Astrocyte (in vitro differentiated cells and primary cell): Measurements from ENCODE around the gene ERG. TPM values are rescaled to one million over a fixed set of nuclear protein-coding genes. Genes with fewer than 3 reads are reported as not detected.

Source experiments
- DNase-seq: peaks from one replicate; pipeline ENCODE4 v3.0.0-alpha.2; 2010; ENCODE audit warnings: low read depth
- FAIRE-seq: peaks from 2 replicates; lab custom pipeline; 2011; peaks lifted over from hg19 to GRCh38; lab: Jason Lieb, UNC
- H2AFZ ChIP-seq: 2 replicates; pipeline ENCODE4 v1.6.0; 2012; ENCODE audit warnings: low read depth, low read length, inconsistent platforms
- H3K27ac ChIP-seq: 2 replicates; pipeline ENCODE4 v1.5.1; 2011; ENCODE audit warnings: low read depth, low read length, inconsistent platforms
- H3K27me3 ChIP-seq: 2 replicates; pipeline ENCODE4 v1.6.0; 2011; ENCODE audit warnings: low read length, inconsistent platforms; ENCODE audit not compliant: insufficient read depth
- H3K36me3 ChIP-seq: 2 replicates; pipeline ENCODE4 v1.5.1; 2011; ENCODE audit warnings: low read length, inconsistent platforms; ENCODE audit not compliant: insufficient read depth
- H3K4me1 ChIP-seq: 2 replicates; pipeline ENCODE4 v1.5.1; 2011; ENCODE audit warnings: low read length, inconsistent platforms; ENCODE audit not compliant: insufficient read depth
- H3K4me2 ChIP-seq: 2 replicates; pipeline ENCODE4 v1.6.0; 2012; ENCODE audit warnings: low read length, inconsistent platforms
- H3K4me3 ChIP-seq: 2 replicates; pipeline ENCODE4 v1.5.1; 2011; ENCODE audit warnings: low read depth, mild to moderate bottlenecking, low read length, inconsistent platforms; ENCODE audit not compliant: insufficient read depth
- H3K79me2 ChIP-seq: 2 replicates; pipeline ENCODE4 v1.6.0; 2012; ENCODE audit warnings: mild to moderate bottlenecking, low read length, inconsistent platforms; ENCODE audit not compliant: insufficient read depth
- H3K9ac ChIP-seq: 2 replicates; pipeline ENCODE4 v1.6.0; 2012; ENCODE audit warnings: mild to moderate bottlenecking, low read length, inconsistent platforms
- H3K9me3 ChIP-seq: 2 replicates; pipeline ENCODE4 v1.5.1; 2012; ENCODE audit warnings: low read depth, mild to moderate bottlenecking, low read length, inconsistent platforms; ENCODE audit not compliant: insufficient read depth
- H4K20me1 ChIP-seq: 2 replicates; pipeline ENCODE4 v1.6.0; 2012; ENCODE audit warnings: low read length, inconsistent platforms; ENCODE audit not compliant: insufficient read depth
- H3K27ac Mint-ChIP-seq: one replicate; pipeline ENCODE4 v1.8.0; 2021; ENCODE audit warnings: mild to moderate bottlenecking, mixed read lengths; ENCODE audit not compliant: unreplicated experiment
- H3K27me3 Mint-ChIP-seq: one replicate; pipeline ENCODE4 v1.8.0; 2021; ENCODE audit warnings: low read depth, mixed read lengths; ENCODE audit not compliant: unreplicated experiment
- H3K36me3 Mint-ChIP-seq: one replicate; pipeline ENCODE4 v1.8.0; 2021; ENCODE audit warnings: low read depth, mixed read lengths; ENCODE audit not compliant: unreplicated experiment
- H3K4me1 Mint-ChIP-seq: one replicate; pipeline ENCODE4 v1.8.0; 2021; ENCODE audit warnings: low read depth, mixed read lengths; ENCODE audit not compliant: unreplicated experiment
- H3K4me3 Mint-ChIP-seq: one replicate; pipeline ENCODE4 v1.8.0; 2021; ENCODE audit warnings: mild to moderate bottlenecking, moderate library complexity, mixed read lengths; ENCODE audit not compliant: unreplicated experiment
- H3K9me3 Mint-ChIP-seq: one replicate; pipeline ENCODE4 v1.8.0; 2021; ENCODE audit warnings: mild to moderate bottlenecking, mixed read lengths; ENCODE audit not compliant: unreplicated experiment
- EZH2 ChIP-seq: IDR thresholded peaks from 2 replicates; pipeline ENCODE4 v1.6.1; 2012; ENCODE audit warnings: mild to moderate bottlenecking, low read length, inconsistent platforms; ENCODE audit not compliant: insufficient read depth
- total RNA-seq: library from RNA; stranded (reverse); gene quantifications from 2 replicates; pipeline ENCODE4 v1.2.1, GENCODE V29; 2021
- TF ChIP-seq, protein P1 (sequence below): IDR thresholded peaks from 2 replicates; pipeline ENCODE4 v1.5.1; 2011; ENCODE audit warnings: low read depth, mild to moderate bottlenecking, inconsistent platforms, low read length, moderate library complexity; ENCODE audit not compliant: insufficient read depth

Gene ERG
- total RNA-seq, 1 donor from 2014 or later: 0.84 TPM

DNA sequence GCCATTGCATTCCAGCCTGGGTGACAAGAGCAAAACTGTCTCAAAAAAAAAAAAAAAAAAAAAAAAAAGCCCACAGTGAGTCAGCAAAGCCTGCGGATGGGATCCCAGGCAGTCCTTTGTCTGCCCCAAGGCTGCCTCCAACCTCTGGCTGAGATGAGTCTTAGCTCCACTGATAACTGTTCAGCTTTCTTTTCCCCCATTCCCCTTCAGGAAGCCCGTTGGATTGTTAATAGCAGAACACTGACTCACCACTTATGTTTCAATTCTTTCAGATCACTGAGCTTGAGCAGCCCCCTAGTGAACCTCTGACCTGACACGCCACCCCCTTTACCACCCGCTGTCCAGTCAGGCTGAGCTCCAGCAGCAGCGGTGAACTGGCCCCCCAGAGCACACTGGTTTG, 57.5 kb downstream of the ERG start:
- peak overlapping the region; percentile 72 for H3K27ac Mint-ChIP-seq
- peaks cover 3% of the 10 kb centered on the region for H3K36me3 Mint-ChIP-seq
- H3K27me3 ChIP-seq: no peaks in the 10 kb centered on the region
- DNase-seq: peak; percentile 95
- H3K9me3 Mint-ChIP-seq: no peaks in the 10 kb centered on the region
- peak; percentile 88 for FAIRE-seq
- no peaks in the 10 kb centered on the region for H4K20me1 ChIP-seq
- peaks cover 28% of the 10 kb centered on the region for H3K4me1 Mint-ChIP-seq
- H3K36me3 ChIP-seq: no peaks in the 10 kb centered on the region
- H3K27ac ChIP-seq: peak overlapping the region; percentile 75
- H3K27me3 Mint-ChIP-seq: no peaks in the 10 kb centered on the region
- no peaks in the 10 kb centered on the region for H3K9me3 ChIP-seq
- H2AFZ ChIP-seq: no peak overlapping the region
- peak overlapping the region; percentile 57 for H3K4me2 ChIP-seq
- peak overlapping the region; percentile 50 for H3K4me3 Mint-ChIP-seq
- peaks cover 30% of the 10 kb centered on the region for H3K4me1 ChIP-seq
- TF ChIP-seq EZH2: no peak
- TF ChIP-seq, protein P1, sequence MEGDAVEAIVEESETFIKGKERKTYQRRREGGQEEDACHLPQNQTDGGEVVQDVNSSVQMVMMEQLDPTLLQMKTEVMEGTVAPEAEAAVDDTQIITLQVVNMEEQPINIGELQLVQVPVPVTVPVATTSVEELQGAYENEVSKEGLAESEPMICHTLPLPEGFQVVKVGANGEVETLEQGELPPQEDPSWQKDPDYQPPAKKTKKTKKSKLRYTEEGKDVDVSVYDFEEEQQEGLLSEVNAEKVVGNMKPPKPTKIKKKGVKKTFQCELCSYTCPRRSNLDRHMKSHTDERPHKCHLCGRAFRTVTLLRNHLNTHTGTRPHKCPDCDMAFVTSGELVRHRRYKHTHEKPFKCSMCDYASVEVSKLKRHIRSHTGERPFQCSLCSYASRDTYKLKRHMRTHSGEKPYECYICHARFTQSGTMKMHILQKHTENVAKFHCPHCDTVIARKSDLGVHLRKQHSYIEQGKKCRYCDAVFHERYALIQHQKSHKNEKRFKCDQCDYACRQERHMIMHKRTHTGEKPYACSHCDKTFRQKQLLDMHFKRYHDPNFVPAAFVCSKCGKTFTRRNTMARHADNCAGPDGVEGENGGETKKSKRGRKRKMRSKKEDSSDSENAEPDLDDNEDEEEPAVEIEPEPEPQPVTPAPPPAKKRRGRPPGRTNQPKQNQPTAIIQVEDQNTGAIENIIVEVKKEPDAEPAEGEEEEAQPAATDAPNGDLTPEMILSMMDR: no peak
- no peak overlapping the region for H3K4me3 ChIP-seq
- no peaks in the 10 kb centered on the region for H3K79me2 ChIP-seq
- H3K9ac ChIP-seq: peak overlapping the region; percentile 36

DNA sequence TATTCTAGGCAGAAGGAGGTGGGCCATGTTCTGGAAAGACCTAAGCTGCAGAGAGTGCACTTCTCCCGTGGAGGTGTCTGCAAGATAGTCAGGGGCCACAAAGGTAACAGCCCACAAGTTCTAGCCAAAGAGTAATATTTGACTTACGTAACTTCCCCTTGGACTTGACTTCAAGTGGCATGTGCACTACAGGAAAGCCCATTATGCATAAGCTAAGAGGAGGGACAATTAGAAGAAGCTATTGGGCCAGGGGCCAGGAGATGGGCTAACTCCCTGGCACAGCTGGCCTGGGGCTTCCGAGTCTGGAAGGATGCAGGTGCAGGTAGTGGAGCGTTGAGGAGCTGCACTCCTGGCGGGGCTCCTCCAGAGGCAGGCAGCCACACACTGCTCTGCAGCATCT, 58.3 kb downstream of the ERG start:
- Histone ChIP-seq H3K27me3 (no peaks in the 10 kb centered on the region), H3K9ac (peak overlapping the region; percentile 8), H3K9me3 (no peaks in the 10 kb centered on the region), H3K36me3 (no peaks in the 10 kb centered on the region), H3K4me2 (peak overlapping the region; percentile 22), H3K4me3 (no peak overlapping the region), H4K20me1 (no peaks in the 10 kb centered on the region), H3K27ac (peak overlapping the region; percentile 59), H2AFZ (no peak overlapping the region), H3K4me1 (peaks cover 37% of the 10 kb centered on the region), H3K79me2 (no peaks in the 10 kb centered on the region)
- FAIRE-seq: no peak
- Mint-ChIP-seq H3K4me3 (no peak overlapping the region), H3K27ac (peak overlapping the region; percentile 62), H3K36me3 (peaks cover 3% of the 10 kb centered on the region), H3K4me1 (peaks cover 35% of the 10 kb centered on the region), H3K27me3 (no peaks in the 10 kb centered on the region), H3K9me3 (no peaks in the 10 kb centered on the region)
- no peak for DNase-seq
- no peak for TF ChIP-seq EZH2
- TF ChIP-seq, protein P1: no peak

DNA sequence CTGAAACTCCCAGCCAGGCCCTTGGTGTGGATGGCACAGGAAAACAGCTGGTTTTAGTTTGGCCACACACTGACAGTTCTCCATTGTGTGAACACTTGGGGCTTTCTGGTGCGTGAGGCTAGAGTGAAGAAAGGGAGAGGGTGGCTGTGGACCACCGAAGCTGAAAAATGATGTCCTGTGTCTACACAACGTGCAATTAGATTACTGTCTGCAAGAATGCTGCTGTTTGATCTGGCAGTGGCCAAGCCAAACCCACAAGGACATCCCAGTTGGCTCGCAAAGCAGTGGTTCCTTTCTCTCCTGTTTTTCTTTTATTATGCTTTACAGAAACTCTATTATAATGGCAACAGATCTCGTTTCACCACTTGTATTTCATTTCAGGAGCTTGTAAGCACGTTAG, 58.9 kb downstream of the ERG start:
- Mint-ChIP-seq H3K36me3 (peaks cover 3% of the 10 kb centered on the region), H3K27me3 (no peaks in the 10 kb centered on the region), H3K9me3 (no peaks in the 10 kb centered on the region), H3K4me1 (peaks cover 40% of the 10 kb centered on the region), H3K27ac (peak overlapping the region; percentile 62), H3K4me3 (peak overlapping the region; percentile 6)
- Histone ChIP-seq H3K9me3 (no peaks in the 10 kb centered on the region), H3K27ac (peak overlapping the region; percentile 18), H3K4me1 (peaks cover 43% of the 10 kb centered on the region), H3K4me2 (peak overlapping the region; percentile 10), H2AFZ (no peak overlapping the region), H3K79me2 (no peaks in the 10 kb centered on the region), H3K4me3 (no peak overlapping the region), H4K20me1 (no peaks in the 10 kb centered on the region), H3K9ac (peak overlapping the region; percentile 2), H3K36me3 (no peaks in the 10 kb centered on the region), H3K27me3 (no peaks in the 10 kb centered on the region)
- DNase-seq: peak; percentile 57
- FAIRE-seq: no peak
- no peak for TF ChIP-seq EZH2
- TF ChIP-seq, protein P1: no peak
